GM12878 (cell line): Measurements from ENCODE around the gene CDK15. TPM values are rescaled to one million over a fixed set of nuclear protein-coding genes. Genes with fewer than 3 reads are reported as not detected.
A peak's percentile ranks its signal among the peaks of the same experiment; 100 is the strongest.

Experiments used
- ATAC-seq: fragments of 200-7000 bp; cut with Tn5 transposase; 3 replicates; pipeline ENCODE4 v1.9.1; 2020; ENCODE audit warnings: mild to moderate bottlenecking, moderate library complexity
- BruUV-seq: library from RNA; stranded (reverse); fragments of 400-500 nt; replicated peaks from 2 replicates; lab custom pipeline; 2021; lab: Mats Ljungman, UMichigan
- CTCF ChIA-PET: fragments of 300-600 bp; sonication (Branson Sonifier 250); formaldehyde crosslinking; extraction: SDS; loops from one replicate; lab custom pipeline; 2021; ENCODE audit warnings: inconsistent platforms; lab: Yijun Ruan, JAX
- POLR2A ChIA-PET: fragments of 350-600 bp; formaldehyde crosslinking; extraction: SDS; loops from one replicate; lab custom pipeline; 2021; ENCODE audit warnings: inconsistent platforms; lab: Charles Lee
- RAD21 ChIA-PET: fragments of 300-600 bp; sonication (Branson Sonifier 250); formaldehyde crosslinking; loops from one replicate; lab custom pipeline; 2023; ENCODE audit warnings: antibody characterized with exemption; ENCODE audit not compliant: unreplicated experiment; lab: Charles Lee
- SMC1A ChIA-PET: fragments of 300-600 bp; sonication (Branson Sonifier 250); formaldehyde crosslinking; loops from one replicate; lab custom pipeline; 2023; ENCODE audit not compliant: unreplicated experiment, uncharacterized antibody; lab: Charles Lee
- DNase-seq: peaks from one replicate; pipeline ENCODE4 v3.0.0-alpha.2; 2011; ENCODE audit warnings: low read depth, low spot score
- FAIRE-seq: peaks from 3 replicates; lab custom pipeline; 2011; peaks lifted over from hg19 to GRCh38; lab: Jason Lieb, UNC
- H2AFZ ChIP-seq: 2 replicates; pipeline ENCODE4 v1.6.0; 2011; ENCODE audit warnings: low read depth, low read length, control low read depth; ENCODE audit not compliant: control insufficient read depth
- H3K27ac ChIP-seq: 2 replicates; pipeline ENCODE4 v1.5.1; 2011; ENCODE audit warnings: control low read depth; ENCODE audit not compliant: control insufficient read depth, insufficient read depth
- H3K27me3 ChIP-seq, 2 experiments: replicated peaks in 1 of 2; 2 replicates each; pipeline versions ENCODE4 v1.6.0 to v1.6.1; 2011; ENCODE audit warnings: low read length in 1 of 2; ENCODE audit not compliant: control insufficient read depth in 2 of 2, insufficient read depth in 2 of 2
- H3K36me3 ChIP-seq, 2 experiments: 2 replicates each; pipeline ENCODE4 v1.5.1; 2011; ENCODE audit warnings: low read length in 1 of 2; ENCODE audit not compliant: control insufficient read depth in 2 of 2, insufficient read depth in 2 of 2
- H3K4me1 ChIP-seq: 2 replicates; pipeline ENCODE4 v1.6.1; 2011; ENCODE audit warnings: mild to moderate bottlenecking, low read length, moderate library complexity, mixed read lengths; ENCODE audit not compliant: control insufficient read depth, insufficient read depth
- H3K4me2 ChIP-seq: 2 replicates; pipeline ENCODE4 v1.6.0; 2011; ENCODE audit warnings: control low read depth; ENCODE audit not compliant: control insufficient read depth, insufficient read depth
- H3K4me3 ChIP-seq: fragments of 200-600 bp; sonication (generic); 2 replicates; pipeline ENCODE4 v1.5.1; 2016
- H3K79me2 ChIP-seq: 2 replicates; pipeline ENCODE4 v1.6.0; 2011; ENCODE audit warnings: low read length; ENCODE audit not compliant: control insufficient read depth, insufficient read depth
- H3K9ac ChIP-seq: 2 replicates; pipeline ENCODE4 v1.8.0; 2011; ENCODE audit warnings: low read length, control low read depth, mixed read lengths; ENCODE audit not compliant: control insufficient read depth, insufficient read depth
- H3K9me3 ChIP-seq: replicated peaks from 3 replicates; pipeline ENCODE4 v1.5.1; 2011; ENCODE audit warnings: mild to moderate bottlenecking, low read length; ENCODE audit not compliant: control insufficient read depth, insufficient read depth
- H4K20me1 ChIP-seq: 2 replicates; pipeline ENCODE4 v1.6.0; 2011; ENCODE audit not compliant: control insufficient read depth, insufficient read depth
- ASH2L ChIP-seq: fragments of 300-600, 200-600 bp; sonication (generic); IDR thresholded peaks from 2 replicates; pipeline ENCODE4 v1.6.1; 2017; ENCODE audit warnings: low read depth, mild to moderate bottlenecking, borderline replicate concordance
- CBX5 ChIP-seq: sonication (generic); IDR thresholded peaks from 2 replicates; pipeline ENCODE4 v1.6.1; 2016; ENCODE audit warnings: low read depth, moderate library complexity, mild to moderate bottlenecking, inconsistent platforms
- CREM ChIP-seq: IDR thresholded peaks from 2 replicates; pipeline ENCODE4 v1.6.1; 2014; ENCODE audit warnings: antibody characterized with exemption, low read depth
- HDGF ChIP-seq: fragments of 450-650 bp; IDR thresholded peaks from 2 replicates; pipeline ENCODE4 v1.6.1; 2016; ENCODE audit warnings: antibody characterized with exemption
- IKZF2 ChIP-seq, 2 experiments: fragments of 450-650 bp; IDR thresholded peaks; 2 replicates each; pipeline ENCODE4 v1.6.1; 2017; ENCODE audit warnings: mild to moderate bottlenecking in 2 of 2, moderate library complexity in 2 of 2
- JUNB ChIP-seq: IDR thresholded peaks from 2 replicates; pipeline ENCODE4 v1.6.1; 2016; ENCODE audit warnings: antibody characterized with exemption, mild to moderate bottlenecking
- POLR2AphosphoS5 ChIP-seq: IDR thresholded peaks from 2 replicates; pipeline ENCODE4 v1.6.1; 2011; ENCODE audit warnings: mild to moderate bottlenecking, low read length, inconsistent platforms
- RBBP5 ChIP-seq: fragments of 200-600 bp; sonication (generic); conservative IDR thresholded peaks from 2 replicates; pipeline ENCODE4 v1.6.1; 2016
- SIX5 ChIP-seq: IDR thresholded peaks from 2 replicates; pipeline ENCODE4 v1.6.1; 2011; ENCODE audit warnings: mild to moderate bottlenecking, low read depth, low read length, moderate library complexity; ENCODE audit not compliant: severe bottlenecking
- SMAD5 ChIP-seq: IDR thresholded peaks from 2 replicates; pipeline ENCODE4 v1.6.1; 2016; ENCODE audit warnings: antibody characterized with exemption, low read depth
- SP1 ChIP-seq: IDR thresholded peaks from one replicate; pipeline ENCODE4 v1.6.1; 2011; ENCODE audit warnings: low read depth, low read length
- STAT1 ChIP-seq: fragments of 450-650 bp; conservative IDR thresholded peaks from 2 replicates; pipeline ENCODE4 v1.6.1; 2014; ENCODE audit warnings: antibody characterized with exemption, mild to moderate bottlenecking
- TCF3 ChIP-seq: IDR thresholded peaks from 2 replicates; pipeline ENCODE4 v1.6.1; 2012; ENCODE audit warnings: low read depth, mild to moderate bottlenecking, low read length, borderline replicate concordance; ENCODE audit not compliant: insufficient read depth
- ZNF622 ChIP-seq: fragments of 450-650 bp; IDR thresholded peaks from 2 replicates; pipeline ENCODE4 v1.6.1; 2017; ENCODE audit warnings: mild to moderate bottlenecking, inconsistent platforms
- ZZZ3 ChIP-seq: IDR thresholded peaks from 2 replicates; pipeline ENCODE4 v1.6.1; 2011; ENCODE audit warnings: low read depth; ENCODE audit not compliant: control insufficient read depth, insufficient read length
- WGBS: methylation state at CpG from one replicate; pipeline ENCODE4 v1.1.6; 2016; ENCODE audit warnings: low lambda C conversion rate; ENCODE audit not compliant: insufficient replicate concordance, insufficient coverage; ENCODE audit errors: missing lambda C conversion rate; 5-methylcytosine and 5-hydroxymethylcytosine counted together
- in situ Hi-C: fragments of 300-500 bp; cut with MboI; formaldehyde crosslinking; loops from 9 replicates; pipeline ENCODE4 v1.14.3; 2018; ENCODE audit warnings: mixed read lengths
- intact Hi-C: fragments of 100-400 bp; cut with micrococcal nuclease; formaldehyde crosslinking; loops from one replicate; pipeline ENCODE4 v1.14.2; 2022; ENCODE audit not compliant: unreplicated experiment
- polyA plus RNA-seq, 11 experiments: library from polyadenylated mRNA; depleted of rRNA in 4 of 11; unstranded in 6 of 11; stranded (reverse) in 5 of 11; fragments of >200 nt; fragmentation: Nextera tagmentation in 4 of 11; fragmentation: Illumina TruSeq in 1 of 11; extraction: Ambion mirVana in 4 of 11; extraction: Trizol in 1 of 11; gene quantifications; 1 replicate in 1 of 11; 2 replicates in 10 of 11; pipeline versions ENCODE4 v1.2.1 to v1.2.3, GENCODE V29; 2011 to 2016; ENCODE audit warnings: inconsistent platforms in 2 of 11, missing spikeins in 2 of 11, low read depth in 1 of 11
- total RNA-seq, 4 experiments: library from RNA; depleted of rRNA in 3 of 4; stranded (reverse); fragments of >200 nt in 3 of 4; fragmentation: Illumina TruSeq in 1 of 4; extraction: Trizol in 1 of 4; gene quantifications; 2 replicates each; pipeline versions ENCODE4 v1.2.1 to v1.2.3, GENCODE V29; 2013 to 2021
- TF ChIP-seq, protein P1 (sequence below): IDR thresholded peaks from 2 replicates; pipeline ENCODE4 v1.6.1; 2011; ENCODE audit warnings: low read depth, mild to moderate bottlenecking, low read length, moderate library complexity, borderline replicate concordance; ENCODE audit errors: extremely low read depth
- TF ChIP-seq, protein P2 (sequence below): fragments of 450-650 bp; IDR thresholded peaks from 2 replicates; pipeline ENCODE4 v1.6.1; 2017; ENCODE audit warnings: low read depth, mild to moderate bottlenecking, moderate library complexity
- TF ChIP-seq, protein P3 (sequence below): fragments of 450-650 bp; IDR thresholded peaks from 2 replicates; pipeline ENCODE4 v1.6.1; 2016; ENCODE audit warnings: mild to moderate bottlenecking, moderate library complexity, borderline replicate concordance

CDK15 gene
- total and polyA plus RNA-seq, 10 of the 15 experiments (the other 5 are each of a cell fraction or from before 2014, with no cell fraction given): 0.01 to 0.04 TPM; not detected in 8

DNA sequence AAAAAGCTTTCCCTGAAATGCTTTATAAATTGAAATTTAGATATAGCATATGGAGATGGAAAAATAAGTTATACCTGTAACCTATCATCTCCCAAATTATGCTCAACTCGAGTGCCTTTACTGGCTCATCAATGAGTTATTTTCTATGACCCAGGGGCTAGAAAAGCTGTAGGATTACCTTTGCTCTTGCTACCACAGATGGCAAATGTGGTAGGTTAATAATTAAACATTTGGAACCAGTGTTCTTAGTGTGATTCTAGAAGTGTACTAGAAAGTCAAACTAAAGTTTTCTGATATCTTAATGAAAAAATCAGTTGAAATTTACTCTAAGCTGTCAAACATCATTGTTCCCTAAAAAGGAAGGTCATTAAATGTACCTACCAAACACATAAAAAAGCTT lies 48.1 kb upstream of the CDK15 start:
- no TSS peak for BruUV-seq
- no peak overlapping the region for H3K4me2 ChIP-seq
- no peak overlapping the region for H3K4me3 ChIP-seq
- no peaks in the 10 kb centered on the region for H3K4me1 ChIP-seq
- intact Hi-C loops (no loop called here), in situ Hi-C loops (no loop called here)
- FAIRE-seq (peak; percentile 87), ATAC-seq (no peak), DNase-seq (no peak)
- no peaks in the 10 kb centered on the region for H3K27me3 ChIP-seq
- no peak for TF ChIP-seq STAT1
- no peak for TF ChIP-seq IKZF2 (IDR thresholded peaks at IDR 0.05)
- no peak for TF ChIP-seq SMAD5
- TF ChIP-seq, protein P1, sequence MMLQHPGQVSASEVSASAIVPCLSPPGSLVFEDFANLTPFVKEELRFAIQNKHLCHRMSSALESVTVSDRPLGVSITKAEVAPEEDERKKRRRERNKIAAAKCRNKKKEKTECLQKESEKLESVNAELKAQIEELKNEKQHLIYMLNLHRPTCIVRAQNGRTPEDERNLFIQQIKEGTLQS: no peak
- TF ChIP-seq, protein P2, sequence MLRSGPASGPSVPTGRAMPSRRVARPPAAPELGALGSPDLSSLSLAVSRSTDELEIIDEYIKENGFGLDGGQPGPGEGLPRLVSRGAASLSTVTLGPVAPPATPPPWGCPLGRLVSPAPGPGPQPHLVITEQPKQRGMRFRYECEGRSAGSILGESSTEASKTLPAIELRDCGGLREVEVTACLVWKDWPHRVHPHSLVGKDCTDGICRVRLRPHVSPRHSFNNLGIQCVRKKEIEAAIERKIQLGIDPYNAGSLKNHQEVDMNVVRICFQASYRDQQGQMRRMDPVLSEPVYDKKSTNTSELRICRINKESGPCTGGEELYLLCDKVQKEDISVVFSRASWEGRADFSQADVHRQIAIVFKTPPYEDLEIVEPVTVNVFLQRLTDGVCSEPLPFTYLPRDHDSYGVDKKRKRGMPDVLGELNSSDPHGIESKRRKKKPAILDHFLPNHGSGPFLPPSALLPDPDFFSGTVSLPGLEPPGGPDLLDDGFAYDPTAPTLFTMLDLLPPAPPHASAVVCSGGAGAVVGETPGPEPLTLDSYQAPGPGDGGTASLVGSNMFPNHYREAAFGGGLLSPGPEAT: no peak
- TF ChIP-seq ZNF622: no peak
- no peak for TF ChIP-seq SIX5
- TF ChIP-seq TCF3: no peak
- TF ChIP-seq HDGF: no peak
- no peak for TF ChIP-seq JUNB
- no peak for TF ChIP-seq SP1
- TF ChIP-seq, protein P3, sequence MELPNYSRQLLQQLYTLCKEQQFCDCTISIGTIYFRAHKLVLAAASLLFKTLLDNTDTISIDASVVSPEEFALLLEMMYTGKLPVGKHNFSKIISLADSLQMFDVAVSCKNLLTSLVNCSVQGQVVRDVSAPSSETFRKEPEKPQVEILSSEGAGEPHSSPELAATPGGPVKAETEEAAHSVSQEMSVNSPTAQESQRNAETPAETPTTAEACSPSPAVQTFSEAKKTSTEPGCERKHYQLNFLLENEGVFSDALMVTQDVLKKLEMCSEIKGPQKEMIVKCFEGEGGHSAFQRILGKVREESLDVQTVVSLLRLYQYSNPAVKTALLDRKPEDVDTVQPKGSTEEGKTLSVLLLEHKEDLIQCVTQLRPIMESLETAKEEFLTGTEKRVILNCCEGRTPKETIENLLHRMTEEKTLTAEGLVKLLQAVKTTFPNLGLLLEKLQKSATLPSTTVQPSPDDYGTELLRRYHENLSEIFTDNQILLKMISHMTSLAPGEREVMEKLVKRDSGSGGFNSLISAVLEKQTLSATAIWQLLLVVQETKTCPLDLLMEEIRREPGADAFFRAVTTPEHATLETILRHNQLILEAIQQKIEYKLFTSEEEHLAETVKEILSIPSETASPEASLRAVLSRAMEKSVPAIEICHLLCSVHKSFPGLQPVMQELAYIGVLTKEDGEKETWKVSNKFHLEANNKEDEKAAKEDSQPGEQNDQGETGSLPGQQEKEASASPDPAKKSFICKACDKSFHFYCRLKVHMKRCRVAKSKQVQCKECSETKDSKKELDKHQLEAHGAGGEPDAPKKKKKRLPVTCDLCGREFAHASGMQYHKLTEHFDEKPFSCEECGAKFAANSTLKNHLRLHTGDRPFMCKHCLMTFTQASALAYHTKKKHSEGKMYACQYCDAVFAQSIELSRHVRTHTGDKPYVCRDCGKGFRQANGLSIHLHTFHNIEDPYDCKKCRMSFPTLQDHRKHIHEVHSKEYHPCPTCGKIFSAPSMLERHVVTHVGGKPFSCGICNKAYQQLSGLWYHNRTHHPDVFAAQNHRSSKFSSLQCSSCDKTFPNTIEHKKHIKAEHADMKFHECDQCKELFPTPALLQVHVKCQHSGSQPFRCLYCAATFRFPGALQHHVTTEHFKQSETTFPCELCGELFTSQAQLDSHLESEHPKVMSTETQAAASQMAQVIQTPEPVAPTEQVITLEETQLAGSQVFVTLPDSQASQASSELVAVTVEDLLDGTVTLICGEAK: no peak
- no peak for TF ChIP-seq CBX5
- no peak for TF ChIP-seq CREM
- TF ChIP-seq ZZZ3: no peak
- TF ChIP-seq RBBP5: no peak
- no peak for TF ChIP-seq POLR2AphosphoS5
- TF ChIP-seq ASH2L: no peak
- ChIA-PET POLR2A (interaction anchor here (1.4 kb wide), 1 partner anchor 18 kb away, joined by 3 read pairs; no protein-coding TSS in a partner anchor), SMC1A (interaction anchor here (1.3 to 2.1 kb wide), 6 partner anchors 9 to 813 kb away, joined by 3 to 11 read pairs (median 5); partner anchors contain the start of gene ALS2), RAD21 (interaction anchor here (1.8 kb wide), 1 partner anchor 23 kb away, joined by 5 read pairs; the partner anchor contains the start of gene ALS2), CTCF (interaction anchor here (0.7 to 1.8 kb wide), 4 partner anchors 9 to 352 kb away, joined by 3 to 4 read pairs (median 3); no protein-coding TSS in a partner anchor)
- H3K9ac ChIP-seq: no peak overlapping the region
- no peaks in the 10 kb centered on the region for H4K20me1 ChIP-seq
- no peaks in the 10 kb centered on the region for H3K9me3 ChIP-seq
- H2AFZ ChIP-seq: no peak overlapping the region
- no peak overlapping the region for H3K27ac ChIP-seq
- peaks cover 0 to 4% of the 10 kb centered on the region in 2 experiments; a peak in 1 of 4 replicates for H3K36me3 ChIP-seq
- no peaks in the 10 kb centered on the region for H3K79me2 ChIP-seq
- 0% methylated on average over 1 of the region's 1 CpG for WGBS
